Measurements from ENCODE around the gene ACACB. TPM values are rescaled to one million over a fixed set of nuclear protein-coding genes. Genes with fewer than 3 reads are reported as not detected.

ACACB gene
- total and polyA plus RNA-seq, 4 experiments from 2014 or later = 0.83 to 47.1 (median 24.4) TPM

DNA sequence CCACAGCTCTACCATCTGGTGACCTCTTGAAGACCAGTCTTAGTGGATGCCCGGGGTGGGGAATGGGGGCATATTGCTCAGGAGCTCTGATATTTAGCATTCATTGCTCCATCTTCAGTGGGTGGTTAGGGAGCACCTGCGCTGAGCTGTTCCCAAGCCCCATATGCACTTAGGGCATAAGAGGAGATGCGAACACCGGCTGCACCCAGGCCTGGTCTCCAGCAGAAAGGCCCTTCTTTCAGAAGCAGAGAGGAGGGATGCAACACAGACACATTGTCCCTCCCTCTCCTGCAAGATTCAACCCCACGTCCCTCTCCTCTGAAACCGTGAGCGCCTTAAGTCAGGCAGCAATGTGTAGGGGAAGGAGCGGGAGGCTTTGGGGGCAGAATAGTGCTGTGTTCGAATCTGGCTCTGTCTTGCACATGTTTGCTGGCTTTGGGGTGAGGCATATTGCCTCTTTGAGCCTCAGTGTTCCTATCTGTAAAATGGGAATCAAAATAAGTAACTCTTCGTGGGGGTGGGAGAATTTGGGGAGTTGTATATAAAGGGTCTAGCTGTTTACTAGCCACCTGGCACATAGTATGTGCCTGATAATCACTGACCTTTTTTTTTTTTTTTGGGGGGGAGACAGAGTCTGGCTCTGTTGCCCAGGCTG lies 105.0 kb downstream of the ACACB start:
- ChIA-PET POLR2A (ENCODE audit: partially characterized antibody) (no interaction called here), CTCF (ENCODE audit: partially characterized antibody) (no interaction called here)
- Histone ChIP-seq H3K27ac (ENCODE audit: low read depth, low read length) (no peak overlapping the region), H3K4me1 (ENCODE audit: insufficient read depth, low read length) (no peaks in the 10 kb centered on the region), H3K4me3 (ENCODE audit: low read length in 2 of 2) (no peak overlapping the region), H3K27me3 (ENCODE audit: insufficient read depth, low read length) (no peaks in the 10 kb centered on the region), H3K9me3 (ENCODE audit: control insufficient read depth in 1 of 2, low read length in 2 of 2) (no peaks in the 10 kb centered on the region), H3K36me3 (ENCODE audit: insufficient read depth, low read length) (no peaks in the 10 kb centered on the region)
- no peak overlapping the region for H3K4me3 Mint-ChIP-seq
- intact Hi-C loops (cut with micrococcal nuclease) = no loop called here
- no peak overlapping the region for H3K27ac Mint-ChIP-seq
- H3K36me3 Mint-ChIP-seq = peaks cover 11 to 47% of the 10 kb centered on the region in 2 donors
- DNase-seq = no peak
- no peaks in the 10 kb centered on the region for H3K4me1 Mint-ChIP-seq
- no peaks in the 10 kb centered on the region for H3K27me3 Mint-ChIP-seq
- H3K9me3 Mint-ChIP-seq = no peaks in the 10 kb centered on the region

DNA sequence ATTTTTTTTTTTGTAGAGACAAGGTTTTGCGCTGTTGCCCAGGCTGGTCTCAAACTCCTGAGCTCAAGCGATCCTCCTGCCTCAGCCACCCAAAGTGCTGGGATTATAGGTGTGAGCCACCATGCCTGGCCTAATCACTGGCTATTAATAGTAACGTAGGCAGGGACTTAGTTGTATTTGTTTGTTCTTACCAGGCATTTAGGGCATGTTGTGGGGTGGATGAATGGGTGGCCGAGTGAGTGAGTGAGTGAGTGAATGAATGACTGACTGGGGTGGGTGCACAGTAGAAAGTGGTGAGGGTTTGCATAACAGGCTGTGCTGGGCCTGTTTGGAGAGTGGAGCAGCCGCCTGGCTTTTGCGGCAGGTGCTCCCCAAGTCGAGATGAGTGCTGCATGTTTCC lies 105.7 kb downstream of the ACACB start:
- CTCF ChIA-PET (ENCODE audit: partially characterized antibody) = no interaction called here
- POLR2A ChIA-PET (ENCODE audit: partially characterized antibody) = no interaction called here

DNA sequence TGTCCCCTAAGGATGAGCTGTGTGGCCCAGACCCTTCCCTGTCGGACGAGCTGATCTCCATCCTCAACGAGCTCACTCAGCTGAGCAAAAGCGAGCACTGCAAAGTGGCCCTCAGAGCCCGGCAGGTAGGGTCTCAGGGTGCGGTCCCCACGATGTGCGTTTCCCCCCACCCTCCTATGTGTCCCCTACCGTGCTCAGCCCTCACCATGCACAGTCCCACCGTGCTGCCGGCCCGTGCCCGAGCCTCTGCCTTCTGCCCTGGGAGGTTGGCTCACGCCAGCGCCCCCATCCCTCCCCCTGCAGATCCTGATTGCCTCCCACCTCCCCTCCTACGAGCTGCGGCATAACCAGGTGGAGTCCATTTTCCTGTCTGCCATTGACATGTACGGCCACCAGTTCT lies 106.1 kb downstream of the ACACB start:
- Mint-ChIP-seq H3K36me3 (peaks cover 14 to 44% of the 10 kb centered on the region in 2 donors), H3K4me1 (no peaks in the 10 kb centered on the region), H3K9me3 (no peaks in the 10 kb centered on the region), H3K4me3 (no peak overlapping the region), H3K27me3 (no peaks in the 10 kb centered on the region), H3K27ac (no peak overlapping the region)
- CTCF ChIA-PET (ENCODE audit: partially characterized antibody) = no interaction called here
- DNase-seq = no peak
- H3K4me3 ChIP-seq (ENCODE audit: low read length in 2 of 2) = no peak overlapping the region
- intact Hi-C loops (cut with micrococcal nuclease) = no loop called here
- no peak overlapping the region for H3K27ac ChIP-seq (ENCODE audit: low read depth, low read length)
- no peaks in the 10 kb centered on the region for H3K27me3 ChIP-seq (ENCODE audit: insufficient read depth, low read length)
- H3K36me3 ChIP-seq (ENCODE audit: insufficient read depth, low read length) = no peaks in the 10 kb centered on the region
- POLR2A ChIA-PET (ENCODE audit: partially characterized antibody) = no interaction called here
- H3K4me1 ChIP-seq (ENCODE audit: insufficient read depth, low read length) = no peaks in the 10 kb centered on the region
- no peaks in the 10 kb centered on the region for H3K9me3 ChIP-seq (ENCODE audit: control insufficient read depth in 1 of 2, low read length in 2 of 2)

More for the DNA sequence above, 105.7 kb downstream of the ACACB start:
- Mint-ChIP-seq H3K27me3 (no peaks in the 10 kb centered on the region), H3K4me1 (no peaks in the 10 kb centered on the region), H3K27ac (peak overlapping the region in 1 of 7 donors; percentile 29), H3K9me3 (no peaks in the 10 kb centered on the region), H3K36me3 (peaks cover 11 to 42% of the 10 kb centered on the region in 2 donors), H3K4me3 (no peak overlapping the region)
- DNase-seq = no peak
- Histone ChIP-seq H3K4me1 (ENCODE audit: insufficient read depth, low read length) (no peaks in the 10 kb centered on the region), H3K27ac (ENCODE audit: low read depth, low read length) (no peak overlapping the region), H3K36me3 (ENCODE audit: insufficient read depth, low read length) (no peaks in the 10 kb centered on the region), H3K9me3 (ENCODE audit: control insufficient read depth in 1 of 2, low read length in 2 of 2) (no peaks in the 10 kb centered on the region), H3K4me3 (ENCODE audit: low read length in 2 of 2) (no peak overlapping the region), H3K27me3 (ENCODE audit: insufficient read depth, low read length) (no peaks in the 10 kb centered on the region)
- intact Hi-C loops (cut with micrococcal nuclease) = no loop called here

DNA sequence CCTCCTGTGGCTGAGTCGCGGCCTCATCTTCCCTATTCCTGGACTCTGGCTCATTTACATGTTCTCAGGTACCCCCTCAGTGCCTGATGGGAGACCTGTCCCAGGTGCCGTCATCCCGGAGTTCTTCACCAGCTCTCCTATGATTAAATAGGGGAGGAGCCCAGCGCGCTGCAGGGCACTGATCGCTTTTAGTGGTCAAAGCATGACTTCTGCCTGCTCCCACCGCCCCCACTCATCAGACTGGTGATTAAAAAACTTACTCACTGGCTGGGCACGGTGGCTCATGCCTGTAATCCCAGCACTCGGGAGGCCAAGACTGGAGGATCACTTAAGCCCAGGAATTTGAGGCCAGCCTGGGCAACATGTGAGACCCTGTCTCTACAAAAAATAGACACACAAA lies 106.8 kb downstream of the ACACB start:
- intact Hi-C loops (cut with micrococcal nuclease) = no loop called here

DNA sequence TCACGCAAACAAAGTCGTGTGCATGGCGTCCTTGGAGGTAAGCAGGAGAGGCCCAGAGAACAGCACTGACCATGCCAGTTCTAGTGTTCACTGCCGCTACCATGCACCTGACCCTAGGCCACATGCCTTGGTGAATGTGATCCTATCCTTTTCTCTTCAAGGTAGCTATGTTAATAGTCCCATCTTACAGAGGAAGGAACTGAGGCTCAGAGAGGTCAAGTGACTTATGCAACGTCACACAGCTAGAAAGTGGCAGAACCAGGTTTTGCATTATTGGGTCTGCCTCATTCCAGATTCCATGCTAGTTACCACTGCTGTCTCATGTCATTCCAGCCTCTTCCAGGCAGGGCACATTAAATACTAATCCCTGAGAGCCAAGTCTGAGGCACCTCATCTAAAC lies 107.5 kb downstream of the ACACB start:
- Histone ChIP-seq H3K4me1 (ENCODE audit: insufficient read depth, low read length) (no peaks in the 10 kb centered on the region), H3K36me3 (ENCODE audit: insufficient read depth, low read length) (no peaks in the 10 kb centered on the region), H3K9me3 (ENCODE audit: control insufficient read depth in 1 of 2, low read length in 2 of 2) (no peaks in the 10 kb centered on the region), H3K4me3 (ENCODE audit: low read length in 2 of 2) (no peak overlapping the region), H3K27me3 (ENCODE audit: insufficient read depth, low read length) (no peaks in the 10 kb centered on the region), H3K27ac (ENCODE audit: low read depth, low read length) (no peak overlapping the region)
- no peak for DNase-seq
- Mint-ChIP-seq H3K36me3 (peaks cover 15 to 36% of the 10 kb centered on the region in 2 donors), H3K27me3 (no peaks in the 10 kb centered on the region), H3K9me3 (no peaks in the 10 kb centered on the region), H3K4me3 (no peak overlapping the region), H3K4me1 (no peaks in the 10 kb centered on the region), H3K27ac (no peak overlapping the region)
- CTCF ChIA-PET (ENCODE audit: partially characterized antibody) = no interaction called here
- POLR2A ChIA-PET (ENCODE audit: partially characterized antibody) = no interaction called here
- intact Hi-C loops (cut with micrococcal nuclease) = no loop called here

More for the DNA sequence above, 106.8 kb downstream of the ACACB start:
- H3K4me1 ChIP-seq (ENCODE audit: insufficient read depth, low read length) = no peaks in the 10 kb centered on the region
- H3K27me3 ChIP-seq (ENCODE audit: insufficient read depth, low read length) = no peaks in the 10 kb centered on the region
- no peaks in the 10 kb centered on the region for H3K4me1 Mint-ChIP-seq
- H3K9me3 ChIP-seq (ENCODE audit: control insufficient read depth in 1 of 2, low read length in 2 of 2) = no peaks in the 10 kb centered on the region
- peaks cover 15 to 38% of the 10 kb centered on the region in 2 donors for H3K36me3 Mint-ChIP-seq
- H3K4me3 Mint-ChIP-seq = no peak overlapping the region
- H3K36me3 ChIP-seq (ENCODE audit: insufficient read depth, low read length) = no peaks in the 10 kb centered on the region
- no peak overlapping the region for H3K4me3 ChIP-seq (ENCODE audit: low read length in 2 of 2)
- no peak overlapping the region for H3K27ac Mint-ChIP-seq
- ChIA-PET CTCF (ENCODE audit: partially characterized antibody) (no interaction called here), POLR2A (ENCODE audit: partially characterized antibody) (no interaction called here)
- H3K27ac ChIP-seq (ENCODE audit: low read depth, low read length) = no peak overlapping the region
- H3K9me3 Mint-ChIP-seq = no peaks in the 10 kb centered on the region
- H3K27me3 Mint-ChIP-seq = no peaks in the 10 kb centered on the region
- DNase-seq = no peak

DNA sequence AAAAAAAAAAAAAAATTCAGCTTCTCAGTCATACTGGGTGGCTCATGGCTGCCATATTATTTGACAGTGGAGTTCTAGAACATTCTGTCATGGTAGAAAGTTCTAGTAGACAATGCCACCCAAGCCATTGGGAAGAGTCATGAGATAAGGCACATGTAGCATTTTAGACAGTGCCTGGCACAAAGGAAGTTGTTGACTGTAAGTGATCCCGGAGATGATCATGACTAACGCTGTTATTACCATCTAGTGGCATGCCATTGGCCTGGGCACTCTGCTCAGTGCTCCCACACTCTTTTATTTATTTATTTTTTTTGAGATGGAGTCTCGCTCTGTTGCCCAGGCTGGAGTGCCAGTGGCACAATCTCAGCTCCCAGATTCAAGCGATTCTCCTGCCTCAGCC lies 112.3 kb downstream of the ACACB start:
- CTCF ChIA-PET (ENCODE audit: partially characterized antibody) = no interaction called here
- intact Hi-C loops (cut with micrococcal nuclease) = no loop called here
- Mint-ChIP-seq H3K36me3 (peaks cover 27 to 35% of the 10 kb centered on the region in 2 donors), H3K27ac (no peak overlapping the region), H3K4me3 (no peak overlapping the region), H3K9me3 (no peaks in the 10 kb centered on the region), H3K4me1 (no peaks in the 10 kb centered on the region), H3K27me3 (no peaks in the 10 kb centered on the region)
- Histone ChIP-seq H3K4me1 (ENCODE audit: insufficient read depth, low read length) (no peaks in the 10 kb centered on the region), H3K9me3 (ENCODE audit: control insufficient read depth in 1 of 2, low read length in 2 of 2) (no peaks in the 10 kb centered on the region), H3K27ac (ENCODE audit: low read depth, low read length) (no peak overlapping the region), H3K36me3 (ENCODE audit: insufficient read depth, low read length) (no peaks in the 10 kb centered on the region), H3K4me3 (ENCODE audit: low read length in 2 of 2) (no peak overlapping the region), H3K27me3 (ENCODE audit: insufficient read depth, low read length) (no peaks in the 10 kb centered on the region)
- POLR2A ChIA-PET (ENCODE audit: partially characterized antibody) = no interaction called here
- DNase-seq = no peak

DNA sequence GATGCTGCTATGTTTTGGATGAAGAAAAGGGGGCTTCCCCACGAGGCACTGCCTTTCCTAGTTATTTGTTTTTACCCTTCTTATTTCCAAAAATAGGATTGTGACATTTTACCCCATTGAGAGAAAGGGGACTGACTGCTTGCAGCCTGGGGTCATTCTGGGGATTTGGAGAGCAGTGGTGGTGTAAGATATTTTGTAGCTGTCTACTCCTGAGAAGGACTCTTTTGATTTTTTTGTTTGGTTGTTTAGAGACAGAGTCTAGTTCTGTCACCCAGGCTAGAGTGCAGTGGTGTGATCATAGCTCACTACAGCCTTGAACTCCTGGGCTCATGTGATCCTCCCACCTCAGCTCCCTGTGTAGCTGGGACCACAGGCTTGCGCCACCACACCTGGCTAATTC lies 113.8 kb downstream of the ACACB start:
- DNase-seq = no peak
- Histone ChIP-seq H3K36me3 (ENCODE audit: insufficient read depth, low read length) (no peaks in the 10 kb centered on the region), H3K27ac (ENCODE audit: low read depth, low read length) (no peak overlapping the region), H3K4me3 (ENCODE audit: low read length in 2 of 2) (no peak overlapping the region), H3K4me1 (ENCODE audit: insufficient read depth, low read length) (no peaks in the 10 kb centered on the region), H3K27me3 (ENCODE audit: insufficient read depth, low read length) (no peaks in the 10 kb centered on the region), H3K9me3 (ENCODE audit: control insufficient read depth in 1 of 2, low read length in 2 of 2) (no peaks in the 10 kb centered on the region)
- intact Hi-C loops (cut with micrococcal nuclease) = no loop called here
- Mint-ChIP-seq H3K4me3 (no peak overlapping the region), H3K9me3 (no peaks in the 10 kb centered on the region), H3K36me3 (peaks cover 21 to 28% of the 10 kb centered on the region in 2 donors), H3K27ac (peak overlapping the region in 1 of 7 donors; percentile 52), H3K27me3 (no peaks in the 10 kb centered on the region), H3K4me1 (no peaks in the 10 kb centered on the region)
- CTCF ChIA-PET (ENCODE audit: partially characterized antibody) = no interaction called here
- POLR2A ChIA-PET (ENCODE audit: partially characterized antibody) = no interaction called here

DNA sequence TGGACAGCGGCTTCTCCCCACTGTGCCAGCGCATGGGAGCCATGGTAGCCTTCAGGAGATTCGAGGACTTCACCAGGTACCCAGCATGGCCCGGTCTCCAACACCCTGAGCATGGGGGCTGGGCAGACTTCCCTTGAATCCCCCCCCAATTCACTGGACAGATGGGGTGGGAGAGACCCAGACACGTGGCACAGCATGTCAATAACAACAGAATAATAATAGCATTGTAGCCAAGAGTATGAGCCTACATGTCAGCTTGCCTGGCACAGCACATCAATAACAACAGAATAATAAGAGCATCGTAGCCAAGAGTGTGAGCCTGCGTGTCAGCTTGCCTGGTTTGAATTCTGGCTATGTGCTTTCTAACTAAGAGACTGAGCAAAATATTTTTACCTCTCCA lies 116.3 kb downstream of the ACACB start:
- H3K27me3 ChIP-seq (ENCODE audit: insufficient read depth, low read length) = no peaks in the 10 kb centered on the region
- ChIA-PET POLR2A (ENCODE audit: partially characterized antibody) (no interaction called here), CTCF (ENCODE audit: partially characterized antibody) (no interaction called here)
- H3K27ac Mint-ChIP-seq = peak overlapping the region in 1 of 7 donors; percentile 43
- no peaks in the 10 kb centered on the region for H3K27me3 Mint-ChIP-seq
- intact Hi-C loops (cut with micrococcal nuclease) = no loop called here
- H3K4me3 ChIP-seq (ENCODE audit: low read length in 2 of 2) = no peak overlapping the region
- DNase-seq = no peak
- H3K4me1 ChIP-seq (ENCODE audit: insufficient read depth, low read length) = no peaks in the 10 kb centered on the region
- peaks cover 30 to 40% of the 10 kb centered on the region in 2 donors for H3K36me3 Mint-ChIP-seq
- H3K4me3 Mint-ChIP-seq = no peak overlapping the region
- no peak overlapping the region for H3K27ac ChIP-seq (ENCODE audit: low read depth, low read length)
- H3K9me3 ChIP-seq (ENCODE audit: control insufficient read depth in 1 of 2, low read length in 2 of 2) = no peaks in the 10 kb centered on the region
- no peaks in the 10 kb centered on the region for H3K36me3 ChIP-seq (ENCODE audit: insufficient read depth, low read length)
- H3K4me1 Mint-ChIP-seq = no peaks in the 10 kb centered on the region
- no peaks in the 10 kb centered on the region for H3K9me3 Mint-ChIP-seq
